KG1 (cell line): ENCODE data around the gene TEDC1.

Experiments used
- DNase-seq: peaks from one replicate; lab custom pipeline; 2025; lab: John Stamatoyannopoulos, UW

TEDC1 gene

DNA sequence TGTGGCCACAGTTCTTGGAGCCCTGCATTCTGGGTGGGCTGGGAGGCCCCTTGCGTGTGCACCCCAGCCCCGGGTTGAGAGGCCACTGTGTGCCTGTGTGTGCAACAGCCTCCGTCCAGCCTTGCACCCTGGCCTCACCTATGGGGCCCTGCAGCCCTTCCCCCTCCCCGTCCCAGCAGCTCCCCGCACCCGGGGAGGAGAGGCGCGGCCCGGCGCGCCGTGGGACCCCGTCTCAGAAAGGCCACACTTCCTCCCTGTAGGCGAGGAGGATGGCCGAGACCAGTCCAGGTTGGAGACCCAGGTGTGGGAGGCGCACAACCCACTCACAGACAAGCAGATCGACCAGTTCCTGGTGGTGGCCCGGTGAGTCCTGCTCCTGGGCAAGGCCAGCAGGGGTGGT is 33.0 kb upstream of the TEDC1 start:
- no peak for DNase-seq

DNA sequence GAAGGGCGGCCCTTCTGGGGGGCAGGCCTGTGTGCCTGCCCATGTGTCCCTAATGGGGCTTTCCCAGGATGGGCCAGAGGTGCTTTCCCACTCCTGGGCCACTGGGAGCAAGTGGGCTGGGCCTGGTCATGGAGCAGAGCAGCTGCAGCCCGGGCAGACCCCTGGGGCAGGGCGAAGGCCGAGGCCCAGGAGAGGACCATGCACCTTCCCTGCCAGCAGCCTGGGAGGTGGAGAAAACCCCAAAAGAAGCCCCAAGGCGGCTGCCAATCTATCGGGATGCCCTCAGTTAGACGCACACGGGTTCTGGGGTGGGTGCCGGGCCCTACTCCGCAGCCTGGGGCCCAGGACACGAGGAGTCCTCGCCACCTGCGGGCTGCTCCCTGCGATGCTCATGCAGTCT is 32.5 kb upstream of the TEDC1 start:
- no peak for DNase-seq

DNA sequence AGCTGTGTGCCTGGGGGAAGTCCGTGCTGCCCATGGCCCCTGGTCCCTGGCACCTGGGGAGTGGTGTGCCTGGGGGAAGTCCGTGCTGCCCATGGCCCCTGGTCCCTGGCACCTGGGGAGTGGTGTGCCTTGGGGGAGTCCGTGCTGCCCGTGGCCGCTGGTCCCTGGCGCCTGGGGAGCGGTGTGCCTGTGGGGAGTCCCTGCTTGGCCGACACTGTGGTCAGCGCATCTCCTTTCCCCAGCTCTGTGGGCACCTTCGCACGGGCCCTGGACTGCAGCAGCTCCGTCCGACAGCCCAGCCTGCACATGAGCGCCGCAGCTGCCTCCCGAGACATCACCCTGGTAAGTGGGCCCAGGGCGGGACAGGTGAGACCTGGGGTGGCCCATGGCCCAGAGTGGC is 30.9 kb upstream of the TEDC1 start:
- no peak for DNase-seq

DNA sequence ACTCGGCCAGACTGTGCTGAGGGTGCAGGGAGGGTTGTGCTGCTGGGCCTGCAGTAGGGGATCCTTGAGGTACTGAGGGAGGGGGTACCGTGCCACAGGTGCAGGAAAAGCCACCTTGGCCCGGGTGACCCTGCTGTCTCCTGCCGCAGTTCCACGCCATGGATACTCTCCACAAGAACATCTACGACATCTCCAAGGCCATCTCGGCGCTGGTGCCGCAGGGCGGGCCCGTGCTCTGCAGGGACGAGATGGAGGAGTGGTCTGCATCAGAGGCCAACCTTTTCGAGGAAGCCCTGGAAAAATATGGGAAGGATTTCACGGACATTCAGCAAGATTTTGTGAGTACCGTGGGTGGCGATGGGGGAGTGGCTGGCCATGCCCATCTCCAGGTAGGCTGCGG is 30.4 kb upstream of the TEDC1 start:
- no peak for DNase-seq

DNA sequence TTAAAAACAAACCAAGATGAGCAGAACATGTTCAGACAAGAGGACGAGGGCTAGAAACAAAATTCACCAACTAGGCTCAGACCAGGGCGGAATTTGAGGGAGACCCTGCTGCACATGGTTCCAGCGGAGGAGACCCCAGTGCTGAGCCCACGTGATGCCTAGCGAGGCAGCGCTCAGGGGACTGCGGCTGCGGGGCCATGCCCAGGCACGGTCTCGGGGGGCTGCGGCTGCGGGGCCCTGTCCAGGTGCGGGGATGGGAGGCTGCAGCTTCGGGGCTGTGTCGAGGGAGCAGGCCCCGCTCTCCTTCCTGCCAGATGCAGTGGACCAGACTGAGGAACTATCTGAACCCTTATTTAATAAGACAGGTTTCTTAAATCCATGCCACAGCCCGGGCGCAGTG is 29.1 kb upstream of the TEDC1 start:
- no peak for DNase-seq

DNA sequence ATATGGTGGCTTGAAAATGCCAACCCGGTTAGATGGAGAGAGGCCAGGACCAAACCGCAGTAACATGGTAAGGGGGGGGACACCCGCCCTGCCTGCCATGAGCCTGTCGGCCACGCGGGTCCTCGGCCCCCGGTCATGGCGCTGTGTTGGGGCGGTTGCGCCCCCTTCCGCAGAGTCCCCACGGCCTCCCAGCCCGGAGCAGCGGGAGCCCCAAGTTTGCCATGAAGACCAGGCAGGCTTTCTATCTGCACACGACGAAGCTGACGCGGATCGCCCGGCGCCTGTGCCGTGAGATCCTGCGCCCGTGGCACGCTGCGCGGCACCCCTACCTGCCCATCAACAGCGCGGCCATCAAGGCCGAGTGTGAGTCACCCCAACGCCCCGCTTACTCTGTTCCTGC is 26.5 kb upstream of the TEDC1 start:
- DNase-seq = no peak

DNA sequence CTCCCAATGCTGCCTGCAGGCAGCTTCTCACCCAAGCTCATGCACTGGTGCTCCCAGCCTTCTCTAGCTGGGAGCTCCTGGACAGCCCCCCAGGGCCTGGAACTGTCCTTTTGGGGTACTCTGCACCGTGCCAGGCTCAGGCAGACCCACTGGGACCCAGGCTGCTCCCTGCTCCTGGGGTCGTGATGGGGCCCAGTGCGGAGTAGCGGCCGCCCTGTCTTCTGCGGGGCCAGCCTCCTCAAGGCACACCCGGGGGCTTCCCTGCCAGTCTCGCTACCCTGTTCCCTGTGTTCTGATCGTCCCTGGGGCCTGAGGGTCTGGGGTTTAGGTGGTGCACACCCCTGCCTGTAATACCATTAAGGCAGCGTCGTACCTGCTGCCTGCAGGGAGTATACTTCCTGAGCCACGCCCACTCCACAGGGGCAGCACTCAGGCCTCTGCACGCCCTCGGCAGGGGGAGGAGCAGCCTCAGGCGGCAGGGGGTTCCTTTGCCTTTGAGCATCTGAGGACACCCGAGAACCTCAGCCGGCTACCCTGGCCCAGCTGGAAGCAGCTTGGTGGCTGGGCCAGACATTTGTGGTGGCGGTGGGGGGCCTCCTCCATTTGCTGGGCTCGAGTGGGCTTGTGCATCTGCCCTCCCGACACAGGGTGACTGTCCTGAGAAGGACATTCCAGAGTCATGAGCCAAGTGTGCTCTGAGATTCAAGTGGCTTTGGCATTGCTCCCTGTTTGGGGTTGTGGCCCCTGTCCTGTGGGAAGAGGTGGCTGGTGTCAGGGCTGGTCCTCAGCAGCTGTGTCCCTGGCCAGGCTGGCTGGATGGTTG is 25.6 kb upstream of the TEDC1 start:
- no peak for DNase-seq

DNA sequence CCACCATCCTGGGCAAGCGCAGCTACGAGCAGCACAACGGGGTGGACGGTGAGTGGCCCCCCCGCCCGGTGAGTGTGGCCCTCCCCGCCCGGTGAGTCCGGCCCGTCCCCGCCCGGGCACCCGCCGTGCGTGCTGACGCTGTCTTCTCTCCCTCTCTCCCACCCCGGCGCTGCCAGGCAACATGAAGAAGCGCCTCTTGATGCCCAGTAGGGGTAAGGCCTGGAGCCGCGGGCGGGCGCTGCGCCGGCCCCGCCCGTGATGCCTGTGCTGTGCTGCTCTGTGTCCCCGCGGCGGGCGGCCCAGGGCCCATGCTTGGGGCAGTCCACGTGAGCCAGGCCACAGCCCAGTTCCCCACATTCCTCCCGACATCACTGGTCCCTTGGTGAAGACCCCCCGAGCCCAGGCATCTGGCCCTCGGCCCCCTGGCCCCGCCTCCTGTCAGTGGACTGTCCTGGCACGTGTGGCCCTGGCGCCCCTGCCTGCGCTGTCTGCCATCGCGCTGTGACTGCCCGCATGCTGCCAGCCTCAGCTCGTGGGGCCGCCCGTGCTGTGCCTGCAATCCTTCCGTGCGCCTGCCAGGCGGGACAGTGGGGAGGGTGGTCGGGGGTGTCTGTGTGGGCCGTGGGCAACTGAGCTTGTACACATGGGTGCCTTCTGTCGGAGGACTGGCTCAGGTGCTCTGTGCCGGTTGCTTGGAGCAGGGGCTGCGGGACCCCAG is 24.4 kb upstream of the TEDC1 start:
- no peak for DNase-seq

DNA sequence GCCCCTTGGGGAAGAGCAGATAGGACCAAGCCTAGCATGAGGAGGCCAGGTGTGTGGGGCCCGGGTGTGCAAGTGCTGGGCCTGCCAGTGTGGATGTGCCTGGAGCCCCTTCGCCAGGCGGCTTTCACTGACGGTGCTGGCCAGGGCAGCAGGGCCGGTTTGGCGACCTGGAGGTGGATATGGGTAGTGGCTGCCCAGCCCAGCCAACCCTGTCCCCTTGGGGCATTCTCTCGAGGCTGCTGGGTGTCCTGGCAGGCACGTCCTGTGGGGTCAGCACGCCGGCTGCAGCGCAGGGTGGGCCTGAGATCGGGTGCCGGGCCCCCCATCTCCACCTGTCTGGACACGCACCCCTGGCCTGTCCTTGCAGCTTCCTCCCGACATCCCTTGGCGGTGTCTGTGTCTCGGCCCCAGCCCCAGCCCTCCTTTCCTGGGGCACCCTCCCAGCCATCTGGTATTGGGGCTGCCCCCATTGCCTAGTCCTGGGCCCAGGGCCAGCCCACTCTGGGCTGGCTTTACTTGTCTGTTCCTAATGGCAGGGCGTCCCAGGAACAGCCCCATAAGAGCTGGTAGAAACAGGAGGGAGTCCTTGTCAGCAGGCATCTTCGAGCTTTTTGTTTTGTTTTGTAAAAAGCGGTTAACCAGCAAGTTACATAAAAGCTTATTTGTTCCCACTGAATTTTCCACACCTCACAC is 23.7 kb upstream of the TEDC1 start:
- DNase-seq = no peak

DNA sequence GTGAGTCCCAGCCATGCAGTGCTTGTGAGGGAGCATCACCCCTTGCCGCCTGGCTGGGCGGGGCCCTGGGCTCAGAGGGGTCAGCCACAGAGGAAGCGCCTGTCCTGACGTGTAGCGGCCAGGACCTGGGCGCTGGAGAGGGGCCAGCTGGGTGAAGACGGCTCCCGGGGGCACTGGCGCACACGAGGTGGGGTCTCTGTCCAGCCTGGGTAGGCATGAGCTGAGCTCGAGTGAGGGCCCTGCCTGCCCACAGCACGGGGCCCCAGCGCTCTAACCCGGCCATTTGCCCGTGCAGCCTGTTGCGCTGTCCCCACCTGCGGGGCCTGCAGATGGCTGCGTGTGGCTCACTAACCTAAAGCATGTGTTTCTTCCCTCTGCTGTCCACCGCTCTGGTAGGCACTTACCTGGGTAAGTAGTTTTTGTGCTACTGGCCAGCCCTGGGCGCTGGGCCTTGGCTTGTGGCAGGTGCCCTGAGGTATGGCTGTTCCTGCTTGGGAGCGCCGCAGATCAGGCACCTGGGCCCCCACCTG is 23.0 kb upstream of the TEDC1 start:
- DNase-seq = no peak

DNA sequence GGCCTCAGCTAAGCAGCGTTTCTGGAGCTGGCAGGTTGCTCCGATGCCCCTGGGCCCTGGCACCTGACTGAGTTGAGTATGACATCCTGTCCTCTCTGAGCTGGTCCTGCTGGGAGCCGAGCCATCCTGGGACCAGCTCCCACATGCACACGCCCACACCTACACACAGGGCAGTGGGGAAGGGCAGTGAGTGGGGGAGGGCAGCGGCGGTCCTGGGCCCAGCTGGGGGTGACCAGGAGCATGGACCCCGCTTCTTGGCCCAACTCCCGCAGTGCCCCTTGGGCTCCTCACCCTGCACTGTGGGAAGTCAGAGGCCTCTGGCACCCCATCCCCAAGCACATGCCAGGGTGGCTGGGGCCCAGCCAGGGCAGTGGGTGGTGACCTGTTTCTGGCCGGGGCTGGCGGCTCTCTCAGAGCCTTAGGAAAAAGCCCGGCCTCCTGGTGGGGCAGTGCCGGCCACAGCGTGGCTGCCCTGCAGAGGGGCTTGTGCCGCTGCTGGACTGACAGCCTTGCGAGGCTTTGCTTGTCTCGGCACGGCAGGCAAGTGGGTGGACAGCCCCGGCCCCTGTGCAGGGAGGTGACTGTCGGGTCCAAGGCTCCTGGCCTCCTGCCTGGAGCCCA is 22.3 kb upstream of the TEDC1 start:
- DNase-seq = no peak

DNA sequence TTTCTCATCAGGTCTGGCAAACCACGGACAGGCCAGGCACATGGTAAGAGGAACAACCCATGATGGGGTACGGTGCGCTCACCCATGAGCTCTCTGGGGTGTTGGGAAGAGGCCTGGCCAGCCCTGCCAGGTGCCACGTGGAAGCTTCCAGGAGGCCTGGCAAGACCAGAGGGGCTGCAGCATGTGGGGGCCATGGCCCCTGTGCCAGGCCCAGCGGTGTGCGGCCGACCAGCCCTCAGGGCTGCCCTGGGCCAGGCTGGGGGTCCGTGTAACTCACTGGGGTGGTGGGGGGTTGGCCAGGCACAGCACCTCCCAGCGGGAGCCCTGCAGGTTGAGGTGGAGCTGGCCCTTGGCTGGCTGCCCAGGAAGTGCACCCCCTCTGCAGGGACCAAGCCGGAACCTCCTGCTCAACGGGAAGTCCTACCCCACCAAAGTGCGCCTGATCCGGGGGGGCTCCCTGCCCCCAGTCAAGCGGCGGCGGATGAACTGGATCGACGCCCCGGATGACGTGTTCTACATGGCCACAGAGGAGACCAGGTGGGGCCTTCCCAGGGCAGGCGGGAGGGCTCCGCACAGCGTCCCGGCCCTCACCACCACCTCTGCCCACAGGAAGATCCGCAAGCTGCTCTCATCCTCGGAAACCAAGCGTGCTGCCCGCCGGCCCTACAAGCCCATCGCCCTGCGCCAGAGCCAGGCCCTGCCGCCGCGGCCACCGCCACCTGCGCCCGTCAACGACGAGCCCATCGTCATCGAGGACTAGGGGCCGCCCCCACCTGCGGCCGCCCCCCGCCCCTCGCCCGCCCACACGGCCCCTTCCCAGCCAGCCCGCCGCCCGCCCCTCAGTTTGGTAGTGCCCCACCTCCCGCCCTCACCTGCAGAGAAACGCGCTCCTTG is 21.3 kb upstream of the TEDC1 start:
- DNase-seq = no peak

DNA sequence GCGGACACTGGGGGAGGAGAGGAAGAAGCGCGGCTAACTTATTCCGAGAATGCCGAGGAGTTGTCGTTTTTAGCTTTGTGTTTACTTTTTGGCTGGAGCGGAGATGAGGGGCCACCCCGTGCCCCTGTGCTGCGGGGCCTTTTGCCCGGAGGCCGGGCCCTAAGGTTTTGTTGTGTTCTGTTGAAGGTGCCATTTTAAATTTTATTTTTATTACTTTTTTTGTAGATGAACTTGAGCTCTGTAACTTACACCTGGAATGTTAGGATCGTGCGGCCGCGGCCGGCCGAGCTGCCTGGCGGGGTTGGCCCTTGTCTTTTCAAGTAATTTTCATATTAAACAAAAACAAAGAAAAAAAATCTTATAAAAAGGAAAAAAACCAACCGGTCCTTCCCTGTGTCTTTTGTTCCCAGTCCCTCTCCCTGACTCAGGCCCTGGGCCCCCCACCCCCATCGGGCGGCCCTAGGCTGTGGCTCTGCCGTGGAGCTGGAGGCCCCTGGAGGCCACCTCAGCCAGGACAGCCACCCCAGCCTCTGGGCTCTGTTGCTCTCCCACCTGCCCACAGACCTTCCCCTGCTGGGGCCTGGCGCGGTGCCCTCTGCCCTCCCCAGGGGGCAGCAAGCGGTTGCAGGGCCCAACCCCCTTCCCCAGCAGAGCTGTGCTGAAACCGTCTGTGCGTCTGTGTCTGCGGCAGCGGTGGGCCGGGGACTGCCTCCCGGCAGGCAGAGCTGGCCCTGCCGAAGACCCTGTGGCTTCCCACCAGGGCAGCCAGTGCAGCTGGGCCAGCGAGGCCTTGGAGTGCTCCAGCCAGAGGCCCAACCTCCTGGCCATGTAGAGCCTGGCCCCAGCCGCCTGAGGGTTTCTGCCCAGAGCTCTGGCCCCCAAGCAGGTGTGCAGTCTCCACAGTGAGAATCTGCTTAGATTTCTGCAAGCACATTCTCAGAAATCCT is 20.4 kb upstream of the TEDC1 start:
- DNase-seq = no peak

DNA sequence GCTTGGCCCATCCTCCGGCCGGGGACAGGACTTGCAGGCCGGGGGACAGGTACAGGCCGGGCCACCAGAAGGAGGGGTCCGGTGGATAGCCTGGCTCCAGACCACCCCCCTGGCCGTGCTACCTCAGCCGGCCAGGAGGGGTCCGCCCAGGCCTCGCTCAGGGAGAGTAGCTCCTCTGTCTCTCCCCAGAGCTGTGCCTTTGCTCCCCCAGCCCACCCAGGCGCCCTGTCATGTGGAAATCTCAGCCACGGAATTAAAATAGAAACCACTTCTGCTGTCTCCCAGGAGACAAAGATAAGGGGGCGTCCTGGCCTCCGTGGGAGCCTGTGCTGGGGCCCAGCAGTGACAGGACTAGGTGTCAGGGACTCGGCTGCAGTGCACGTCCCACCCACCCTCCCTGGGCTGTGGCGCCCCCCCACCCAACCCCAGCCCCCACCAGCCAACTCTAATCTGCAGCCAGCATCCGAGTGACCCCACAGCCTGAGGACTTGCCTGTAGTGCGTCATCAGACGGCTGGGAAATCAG is 19.7 kb upstream of the TEDC1 start:
- no peak for DNase-seq

DNA sequence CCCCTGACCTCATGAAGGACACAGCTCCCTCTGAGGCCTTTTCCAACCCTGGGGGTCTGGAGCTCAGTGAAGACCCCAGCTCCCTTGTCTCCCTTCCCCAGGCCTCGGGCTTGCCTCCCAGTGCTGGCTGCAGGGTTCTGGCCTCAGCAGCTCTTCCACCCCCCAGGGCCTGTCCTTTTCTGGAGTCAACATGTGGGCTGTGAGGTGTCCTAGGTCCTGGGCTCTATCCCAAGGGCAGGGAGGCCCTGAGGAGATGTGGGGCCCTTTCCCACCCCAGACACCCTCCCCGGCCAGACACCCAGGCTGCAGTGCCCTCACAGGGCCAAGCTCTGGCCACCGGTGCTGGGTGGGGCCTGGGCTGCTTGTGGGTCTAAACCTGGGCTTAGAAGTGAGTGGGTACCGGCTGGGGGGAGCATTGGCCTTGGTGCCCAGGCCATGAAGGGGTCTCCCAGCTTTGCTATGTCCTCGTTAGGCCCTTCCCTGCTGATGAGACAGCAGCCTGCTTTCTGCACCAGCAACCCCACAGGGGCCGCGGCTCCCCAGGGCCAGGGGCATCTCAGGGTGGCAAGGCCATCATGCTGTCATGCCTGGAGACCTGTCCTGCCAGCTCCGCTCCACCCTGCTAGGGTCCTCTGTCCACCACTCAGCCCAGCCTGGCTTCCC is 19.1 kb upstream of the TEDC1 start:
- no peak for DNase-seq

DNA sequence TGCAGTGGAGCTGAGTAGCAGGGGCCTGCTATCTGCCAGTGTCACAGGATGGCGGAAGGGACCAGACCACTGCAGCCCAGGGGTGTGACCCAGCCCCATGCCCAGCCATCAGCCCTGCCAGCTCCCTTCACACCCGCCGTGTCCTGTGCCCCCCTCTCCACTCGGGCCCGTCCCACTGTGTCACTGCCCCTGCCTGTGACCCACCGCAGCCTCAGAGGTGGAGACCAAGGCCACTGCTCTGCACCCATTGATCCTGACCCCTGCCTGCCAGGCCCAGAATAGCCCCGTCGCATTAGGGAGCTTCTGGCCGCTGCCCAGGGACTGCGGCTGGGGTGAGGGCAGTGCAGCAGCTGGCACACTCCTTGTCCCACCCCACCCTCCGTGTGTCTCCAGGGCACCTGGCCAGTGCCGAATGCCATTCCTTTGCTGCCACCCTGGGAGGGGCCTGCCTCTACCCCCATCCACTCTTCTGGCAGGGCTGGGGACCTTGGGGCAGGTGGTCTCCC is 18.5 kb upstream of the TEDC1 start:
- DNase-seq = no peak

DNA sequence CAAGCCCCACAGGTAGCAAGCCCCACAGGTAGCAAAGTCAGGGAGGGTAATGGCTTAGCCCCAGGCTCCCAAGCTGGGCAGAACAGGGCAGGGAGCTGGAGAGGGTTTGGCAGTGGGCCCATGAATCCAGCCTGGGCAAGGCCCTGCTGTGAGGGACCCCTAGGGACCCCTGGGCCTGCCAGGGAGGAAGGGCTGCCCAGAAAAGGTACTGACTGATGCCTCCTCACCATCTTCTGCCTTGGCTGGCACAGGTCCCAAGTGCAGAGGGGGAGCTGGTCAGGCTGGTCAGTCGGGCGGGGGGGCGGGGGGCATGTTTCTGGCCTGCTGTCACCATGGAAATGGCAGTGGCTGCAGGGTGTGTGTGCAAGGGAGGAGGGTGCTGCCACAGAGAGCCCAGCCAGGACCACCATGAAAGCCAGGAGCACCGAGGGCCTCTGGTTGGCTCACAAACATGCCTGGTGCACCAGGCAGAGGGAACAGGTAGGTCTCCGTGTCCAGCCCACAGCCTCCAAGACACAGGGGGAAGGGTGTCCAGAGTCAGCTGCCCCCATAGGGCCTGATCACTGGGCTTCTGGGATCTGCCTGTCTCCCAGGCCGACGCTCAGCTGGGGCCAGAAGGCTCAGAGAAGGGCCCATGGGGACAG is 17.9 kb upstream of the TEDC1 start:
- no peak for DNase-seq

DNA sequence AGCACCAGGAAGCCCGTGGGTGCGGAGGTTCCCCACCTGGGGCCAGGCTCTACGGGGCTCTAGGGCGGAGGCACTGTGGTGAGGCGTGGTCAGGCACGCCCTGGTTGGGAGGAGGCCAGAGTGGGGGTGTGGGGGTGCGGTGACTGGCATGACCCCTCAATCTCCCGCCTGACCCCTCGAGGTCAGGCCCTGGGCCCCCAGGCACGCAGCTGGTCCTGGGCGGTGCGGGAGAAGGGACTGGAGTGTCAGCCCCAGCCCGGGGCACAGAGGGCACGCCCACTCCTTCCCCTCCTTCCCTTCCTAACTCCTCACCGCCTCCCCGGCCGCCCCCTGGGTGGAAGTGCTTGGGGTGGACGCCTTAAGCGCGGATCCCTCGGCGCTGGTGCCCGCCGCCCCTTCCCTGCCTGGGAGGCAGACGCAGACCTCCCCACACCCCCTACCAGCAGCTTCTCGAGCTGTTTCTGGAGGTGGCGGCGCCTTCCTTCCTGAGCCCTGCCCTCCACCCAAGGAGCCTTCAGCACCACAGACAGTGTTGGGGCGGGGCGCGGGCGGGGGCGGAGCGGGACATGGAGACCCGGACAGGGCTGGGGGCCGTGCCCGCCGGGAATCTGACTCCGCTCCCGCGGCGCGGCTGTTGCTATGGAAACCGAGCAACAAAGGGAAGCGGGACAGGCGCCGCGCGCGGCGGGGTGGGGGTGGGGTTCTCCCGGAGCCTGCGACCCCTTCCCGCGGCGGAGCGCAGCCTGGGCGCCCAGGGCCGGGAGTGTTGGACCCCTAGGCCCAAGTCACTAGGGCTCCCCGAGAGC is 17.2 kb upstream of the TEDC1 start:
- DNase-seq = no peak
